Measurements from ENCODE around the gene IER3.
"Not testable (repeated sequence)": the region's sequence is repeated elsewhere in the genome, so short reads cannot be mapped to it uniquely, and the experiment has no call there.

Gene IER3

GRCh38 chr6:30741063-30741779 lies 3.1 kb downstream of the IER3 start:
- in situ Hi-C loops (cut with HindIII; ENCODE audit: low pct_unique_long_range_greater_than_20kb, low sequenced_read_pairs), result no loop called here
- DNase-seq (ENCODE audit: low read depth in 1 of 2, low spot score in 1 of 2), result peak in 1 of 2 experiments; percentile 32
- no peak for TF ChIP-seq JUND (IDR thresholded peaks at IDR 0.05; ENCODE audit: low read depth)

DNA sequence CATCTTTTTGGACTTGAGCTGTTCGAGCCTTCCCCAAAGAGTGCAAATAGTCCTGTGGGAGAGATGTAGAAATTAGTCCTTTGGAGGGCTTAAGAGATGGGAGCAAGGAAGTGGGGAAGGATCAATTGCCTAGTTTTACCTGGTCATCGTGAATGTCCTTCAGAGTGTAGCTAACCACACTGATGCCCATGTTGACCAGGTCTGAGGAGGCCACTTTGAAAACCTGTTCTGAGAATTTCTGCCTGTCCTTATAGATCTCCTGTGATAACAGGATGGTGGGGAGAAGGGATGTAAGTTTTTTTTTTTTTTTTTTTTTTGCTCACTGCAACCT lies 3.8 kb downstream of the IER3 start:
- no peak for TF ChIP-seq JUND (IDR thresholded peaks at IDR 0.05; ENCODE audit: low read depth)
- in situ Hi-C loops (cut with HindIII; ENCODE audit: low pct_unique_long_range_greater_than_20kb, low sequenced_read_pairs), result no loop called here
- no peak for DNase-seq (ENCODE audit: low read depth in 1 of 2, low spot score in 1 of 2)

DNA sequence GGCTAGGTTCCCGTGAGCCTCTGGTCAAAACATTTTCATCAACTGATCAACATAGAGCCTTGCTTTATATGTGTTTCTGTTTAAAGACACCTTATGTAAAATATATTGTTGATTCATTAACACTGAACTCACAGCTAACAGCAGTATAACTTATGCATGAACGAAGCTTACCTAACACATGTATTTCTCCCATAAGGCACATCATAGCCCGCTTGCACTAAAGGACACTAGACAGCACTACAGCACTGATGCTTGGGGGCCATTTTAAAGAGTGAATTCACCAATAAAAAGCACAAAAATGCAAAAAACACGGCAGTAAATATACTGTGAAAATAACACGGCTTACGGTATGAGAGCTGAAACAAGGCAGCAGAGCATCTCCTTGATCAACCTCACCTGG lies 5.8 kb downstream of the IER3 start:
- in situ Hi-C loops (cut with HindIII; ENCODE audit: low pct_unique_long_range_greater_than_20kb, low sequenced_read_pairs), result no loop called here
- TF ChIP-seq JUND (IDR thresholded peaks at IDR 0.05; ENCODE audit: low read depth), result no peak
- DNase-seq (ENCODE audit: low read depth in 1 of 2, low spot score in 1 of 2), result no peak

- in situ Hi-C loops (cut with HindIII; ENCODE audit: low pct_unique_long_range_greater_than_20kb, low sequenced_read_pairs), result no loop called here
- no peak for TF ChIP-seq JUND (IDR thresholded peaks at IDR 0.05; ENCODE audit: low read depth)
- no peak for DNase-seq (ENCODE audit: low read depth in 1 of 2, low spot score in 1 of 2)
These were observed 8.6 kb downstream of the IER3 start for GRCh38 chr6:30735668-30736314.

GRCh38 chr6:30732237-30732943 lies 12.0 kb downstream of the IER3 start:
- in situ Hi-C loops (cut with HindIII; ENCODE audit: low pct_unique_long_range_greater_than_20kb, low sequenced_read_pairs), result no loop called here
- DNase-seq (ENCODE audit: low read depth in 1 of 2, low spot score in 1 of 2), result no peak
- TF ChIP-seq JUND (IDR thresholded peaks at IDR 0.05; ENCODE audit: low read depth), result no peak

- DNase-seq (ENCODE audit: low read depth in 1 of 2, low spot score in 1 of 2), result peak; percentile 75 to 90
- TF ChIP-seq JUND (IDR thresholded peaks at IDR 0.05; ENCODE audit: low read depth), result no peak
- in situ Hi-C loops (cut with HindIII; ENCODE audit: low pct_unique_long_range_greater_than_20kb, low sequenced_read_pairs), result no loop called here
These were observed 13.5 kb downstream of the IER3 start for GRCh38 chr6:30730601-30731435.

GRCh38 chr6:30727920-30728553 lies 16.3 kb downstream of the IER3 start:
- no peak for DNase-seq (ENCODE audit: low read depth in 1 of 2, low spot score in 1 of 2)
- in situ Hi-C loops (cut with HindIII; ENCODE audit: low pct_unique_long_range_greater_than_20kb, low sequenced_read_pairs), result no loop called here
- no peak for TF ChIP-seq JUND (IDR thresholded peaks at IDR 0.05; ENCODE audit: low read depth)

- TF ChIP-seq JUND (IDR thresholded peaks at IDR 0.05; ENCODE audit: low read depth), result no peak
- no peak for DNase-seq (ENCODE audit: low read depth in 1 of 2, low spot score in 1 of 2)
- in situ Hi-C loops (cut with HindIII; ENCODE audit: low pct_unique_long_range_greater_than_20kb, low sequenced_read_pairs), result no loop called here
These were observed 17.6 kb downstream of the IER3 start for GRCh38 chr6:30726506-30727413.

DNA sequence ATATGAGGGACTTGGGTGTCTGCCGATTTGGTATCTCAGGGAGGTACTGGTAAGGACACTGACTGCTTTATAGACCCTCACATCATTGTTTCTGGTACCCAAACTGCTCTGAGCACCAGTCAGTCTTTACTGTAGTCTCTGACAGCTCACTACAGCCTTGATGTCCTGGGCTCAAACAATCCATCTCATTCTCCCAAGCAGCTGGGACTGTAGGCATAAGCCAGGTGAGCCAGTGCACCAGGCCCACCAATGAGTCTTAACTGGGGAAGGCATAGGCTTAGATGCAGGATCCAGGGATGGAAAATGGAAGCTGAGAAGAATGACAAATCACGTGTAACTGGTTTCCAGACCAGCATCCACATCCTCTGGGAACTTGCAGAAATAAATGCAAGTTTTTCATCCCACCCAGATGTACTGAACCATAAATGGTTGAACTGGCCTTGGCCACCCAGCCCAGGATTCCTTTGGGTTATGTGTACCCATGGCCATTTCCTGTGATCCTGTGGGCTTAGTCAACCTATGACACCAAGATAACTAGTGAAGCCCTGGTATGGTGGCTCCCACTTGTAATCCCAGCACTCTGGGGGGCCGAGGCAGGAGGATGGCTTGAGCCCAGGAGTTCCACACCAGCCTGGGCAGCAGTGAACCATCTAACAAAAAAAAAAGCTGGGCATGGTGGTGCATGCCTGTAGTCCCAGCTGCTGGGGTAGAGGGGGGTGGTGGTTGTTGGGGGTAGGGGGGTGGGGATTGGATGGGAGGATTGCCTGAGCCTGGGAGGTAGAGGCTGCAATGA lies 18.4 kb downstream of the IER3 start:
- no peak for TF ChIP-seq JUND (IDR thresholded peaks at IDR 0.05; ENCODE audit: low read depth)
- in situ Hi-C loops (cut with HindIII; ENCODE audit: low pct_unique_long_range_greater_than_20kb, low sequenced_read_pairs), result no loop called here
- peak in 1 of 2 experiments; percentile 51 for DNase-seq (ENCODE audit: low read depth in 1 of 2, low spot score in 1 of 2)

GRCh38 chr6:30724906-30725667 lies 19.3 kb downstream of the IER3 start:
- DNase-seq (ENCODE audit: low read depth in 1 of 2, low spot score in 1 of 2), result no peak
- in situ Hi-C loops (cut with HindIII; ENCODE audit: low pct_unique_long_range_greater_than_20kb, low sequenced_read_pairs), result no loop called here
- TF ChIP-seq JUND (IDR thresholded peaks at IDR 0.05; ENCODE audit: low read depth), result no peak; the same call in 1 of the 2 replicates

- in situ Hi-C loops (cut with HindIII; ENCODE audit: low pct_unique_long_range_greater_than_20kb, low sequenced_read_pairs); DNase-seq (ENCODE audit: low read depth in 1 of 2, low spot score in 1 of 2): not testable (repeated sequence)
These were observed 20.3 kb downstream of the IER3 start for GRCh38 chr6:30723843-30724741.

GRCh38 chr6:30723159-30723842 lies 21.0 kb downstream of the IER3 start:
- DNase-seq (ENCODE audit: low read depth in 1 of 2, low spot score in 1 of 2); in situ Hi-C loops (cut with HindIII; ENCODE audit: low pct_unique_long_range_greater_than_20kb, low sequenced_read_pairs): not testable (repeated sequence)
